GM12878 (cell line): ENCODE data around the gene TLX1. TPM values are rescaled to one million over a fixed set of nuclear protein-coding genes. Genes with fewer than 3 reads are reported as not detected.

Experiments
- NBN ChIP-seq: fragments of 450-650 bp; IDR thresholded peaks from 2 replicates; pipeline ENCODE4 v1.6.1; 2016
- NR2C2 ChIP-seq: IDR thresholded peaks from 2 replicates; pipeline ENCODE4 v1.6.1; 2011; ENCODE audit warnings: borderline replicate concordance, low read depth; ENCODE audit not compliant: control insufficient read depth, insufficient read length
- SMC3 ChIP-seq: IDR thresholded peaks from 2 replicates; pipeline ENCODE4 v1.6.1; 2011; ENCODE audit warnings: low read length, improper control_type of control experiment, borderline replicate concordance
- WRNIP1 ChIP-seq: IDR thresholded peaks from 2 replicates; pipeline ENCODE4 v1.6.1; 2011; ENCODE audit warnings: low read depth, low read length, improper control_type of control experiment, borderline replicate concordance
- ZNF384 ChIP-seq: IDR thresholded peaks from 2 replicates; pipeline ENCODE4 v1.6.1; 2012; ENCODE audit warnings: low read depth, mild to moderate bottlenecking, low read length, improper control_type of control experiment, borderline replicate concordance
- polyA plus RNA-seq, 11 experiments: library from polyadenylated mRNA; depleted of rRNA in 4 of 11; unstranded in 6 of 11; stranded (reverse) in 5 of 11; fragments of >200 nt; fragmentation: Nextera tagmentation in 4 of 11; fragmentation: Illumina TruSeq in 1 of 11; extraction: Ambion mirVana in 4 of 11; extraction: Trizol in 1 of 11; gene quantifications; 1 replicate in 1 of 11; 2 replicates in 10 of 11; pipeline versions ENCODE4 v1.2.1 to v1.2.3, GENCODE V29; 2011 to 2016; ENCODE audit warnings: inconsistent platforms in 2 of 11, missing spikeins in 2 of 11, low read depth in 1 of 11
- total RNA-seq, 4 experiments: library from RNA; depleted of rRNA in 3 of 4; stranded (reverse); fragments of >200 nt in 3 of 4; fragmentation: Illumina TruSeq in 1 of 4; extraction: Trizol in 1 of 4; gene quantifications; 2 replicates each; pipeline versions ENCODE4 v1.2.1 to v1.2.3, GENCODE V29; 2013 to 2021
- TF ChIP-seq, protein P1 (sequence below): fragments of 450-650 bp; formaldehyde crosslinking; IDR thresholded peaks from 2 replicates; pipeline ENCODE4 v1.4.0; 2022; ENCODE audit warnings: mild to moderate bottlenecking, moderate library complexity
- TF ChIP-seq, protein P2 (sequence below): fragments of 450-650 bp; IDR thresholded peaks from 2 replicates; pipeline ENCODE4 v1.6.1; 2018; ENCODE audit warnings: mild to moderate bottlenecking, low read depth, moderate library complexity; ENCODE audit not compliant: partially characterized antibody

The TLX1 gene
- total and polyA plus RNA-seq, 10 of the 15 experiments (the other 5 are each of a cell fraction or from before 2014, with no cell fraction given) = not detected

DNA sequence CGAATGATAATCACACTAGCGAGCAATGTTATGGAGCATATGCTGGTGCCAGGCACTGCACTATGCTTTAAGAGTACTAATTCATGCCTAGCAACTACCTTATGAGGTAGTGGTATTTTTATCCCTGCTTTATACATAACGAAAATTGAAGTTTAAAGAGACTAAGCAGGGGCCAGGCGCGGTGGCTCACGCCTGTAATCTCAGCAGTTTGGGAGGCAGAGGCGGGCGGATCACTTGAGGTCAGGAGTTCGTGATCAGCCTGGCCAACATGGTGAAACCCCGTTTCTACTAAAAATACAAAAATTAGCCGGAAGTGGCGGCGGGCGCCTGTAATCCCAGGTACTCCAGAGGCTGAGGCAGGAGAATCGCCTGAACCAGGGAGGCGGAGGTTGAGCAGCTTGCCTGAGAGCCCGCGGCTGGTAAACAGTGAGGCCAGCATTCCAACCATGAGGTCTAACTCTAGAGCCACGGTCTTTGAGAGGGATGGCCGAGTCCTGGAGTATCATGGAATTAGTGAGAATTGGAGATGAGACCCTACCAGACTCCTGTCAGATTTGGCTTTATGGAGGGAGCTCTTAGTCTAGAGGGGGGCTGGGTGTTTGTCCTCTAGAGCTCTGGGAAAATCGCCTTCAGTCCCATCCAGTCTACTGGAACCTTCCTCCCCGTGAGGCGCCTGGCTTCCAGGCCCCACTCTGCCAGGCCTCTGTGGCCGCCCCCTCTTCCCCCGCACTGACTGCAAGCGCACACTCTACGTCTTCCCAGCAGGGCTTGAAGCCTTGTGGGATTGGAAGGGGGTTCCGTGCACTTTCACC, 11.6 kb downstream of the TLX1 start (continued):
- TF ChIP-seq, protein P1, sequence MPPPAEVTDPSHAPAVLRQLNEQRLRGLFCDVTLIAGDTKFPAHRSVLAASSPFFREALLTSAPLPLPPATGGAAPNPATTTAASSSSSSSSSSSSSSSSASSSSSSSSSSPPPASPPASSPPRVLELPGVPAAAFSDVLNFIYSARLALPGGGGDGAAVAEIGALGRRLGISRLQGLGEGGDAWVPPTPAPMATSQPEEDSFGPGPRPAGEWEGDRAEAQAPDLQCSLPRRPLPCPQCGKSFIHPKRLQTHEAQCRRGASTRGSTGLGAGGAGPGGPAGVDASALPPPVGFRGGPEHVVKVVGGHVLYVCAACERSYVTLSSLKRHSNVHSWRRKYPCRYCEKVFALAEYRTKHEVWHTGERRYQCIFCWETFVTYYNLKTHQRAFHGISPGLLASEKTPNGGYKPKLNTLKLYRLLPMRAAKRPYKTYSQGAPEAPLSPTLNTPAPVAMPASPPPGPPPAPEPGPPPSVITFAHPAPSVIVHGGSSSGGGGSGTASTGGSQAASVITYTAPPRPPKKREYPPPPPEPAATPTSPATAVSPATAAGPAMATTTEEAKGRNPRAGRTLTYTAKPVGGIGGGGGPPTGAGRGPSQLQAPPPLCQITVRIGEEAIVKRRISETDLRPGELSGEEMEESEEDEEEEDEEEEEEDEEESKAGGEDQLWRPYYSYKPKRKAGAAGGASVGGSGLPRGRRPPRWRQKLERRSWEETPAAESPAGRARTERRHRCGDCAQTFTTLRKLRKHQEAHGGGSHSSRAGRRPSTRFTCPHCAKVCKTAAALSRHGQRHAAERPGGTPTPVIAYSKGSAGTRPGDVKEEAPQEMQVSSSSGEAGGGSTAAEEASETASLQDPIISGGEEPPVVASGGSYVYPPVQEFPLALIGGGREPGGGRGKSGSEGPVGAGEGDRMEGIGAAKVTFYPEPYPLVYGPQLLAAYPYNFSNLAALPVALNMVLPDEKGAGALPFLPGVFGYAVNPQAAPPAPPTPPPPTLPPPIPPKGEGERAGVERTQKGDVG (CRISPR knock-in tag) = no peak
- TF ChIP-seq ZNF384 (no peak), SMC3 (no peak), NR2C2 (no peak), WRNIP1 (no peak), NBN (no peak)
- TF ChIP-seq, protein P2, sequence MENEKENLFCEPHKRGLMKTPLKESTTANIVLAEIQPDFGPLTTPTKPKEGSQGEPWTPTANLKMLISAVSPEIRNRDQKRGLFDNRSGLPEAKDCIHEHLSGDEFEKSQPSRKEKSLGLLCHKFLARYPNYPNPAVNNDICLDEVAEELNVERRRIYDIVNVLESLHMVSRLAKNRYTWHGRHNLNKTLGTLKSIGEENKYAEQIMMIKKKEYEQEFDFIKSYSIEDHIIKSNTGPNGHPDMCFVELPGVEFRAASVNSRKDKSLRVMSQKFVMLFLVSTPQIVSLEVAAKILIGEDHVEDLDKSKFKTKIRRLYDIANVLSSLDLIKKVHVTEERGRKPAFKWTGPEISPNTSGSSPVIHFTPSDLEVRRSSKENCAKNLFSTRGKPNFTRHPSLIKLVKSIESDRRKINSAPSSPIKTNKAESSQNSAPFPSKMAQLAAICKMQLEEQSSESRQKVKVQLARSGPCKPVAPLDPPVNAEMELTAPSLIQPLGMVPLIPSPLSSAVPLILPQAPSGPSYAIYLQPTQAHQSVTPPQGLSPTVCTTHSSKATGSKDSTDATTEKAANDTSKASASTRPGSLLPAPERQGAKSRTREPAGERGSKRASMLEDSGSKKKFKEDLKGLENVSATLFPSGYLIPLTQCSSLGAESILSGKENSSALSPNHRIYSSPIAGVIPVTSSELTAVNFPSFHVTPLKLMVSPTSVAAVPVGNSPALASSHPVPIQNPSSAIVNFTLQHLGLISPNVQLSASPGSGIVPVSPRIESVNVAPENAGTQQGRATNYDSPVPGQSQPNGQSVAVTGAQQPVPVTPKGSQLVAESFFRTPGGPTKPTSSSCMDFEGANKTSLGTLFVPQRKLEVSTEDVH = no peak
